RWPE1 (cell line): ENCODE measurements around the gene RRP15.

ENCODE experiments used
- CTCF ChIA-PET: fragments of 350-600 bp; sonication (Branson Sonifier 250); formaldehyde crosslinking; extraction: SDS; loops from one replicate; lab custom pipeline; 2021; lab: Yijun Ruan, JAX
- POLR2A ChIA-PET: fragments of 400-600 bp; formaldehyde crosslinking; extraction: SDS; loops from one replicate; lab custom pipeline; 2020; ENCODE audit warnings: antibody characterized with exemption; ENCODE audit not compliant: low non-redundant PET; lab: Yijun Ruan, JAX
- DNase-seq: peaks from one replicate; pipeline ENCODE4 v3.0.0; 2012; ENCODE audit warnings: low spot score
- H3K27ac ChIP-seq: fragments of 450-650 bp; 2 replicates; pipeline ENCODE4 v1.5.1; 2017
- CTCF ChIP-seq: fragments of 450-650 bp; conservative IDR thresholded peaks from 2 replicates; pipeline ENCODE4 v1.5.1; 2017; ENCODE audit warnings: low read depth, mild to moderate bottlenecking

Gene RRP15

DNA sequence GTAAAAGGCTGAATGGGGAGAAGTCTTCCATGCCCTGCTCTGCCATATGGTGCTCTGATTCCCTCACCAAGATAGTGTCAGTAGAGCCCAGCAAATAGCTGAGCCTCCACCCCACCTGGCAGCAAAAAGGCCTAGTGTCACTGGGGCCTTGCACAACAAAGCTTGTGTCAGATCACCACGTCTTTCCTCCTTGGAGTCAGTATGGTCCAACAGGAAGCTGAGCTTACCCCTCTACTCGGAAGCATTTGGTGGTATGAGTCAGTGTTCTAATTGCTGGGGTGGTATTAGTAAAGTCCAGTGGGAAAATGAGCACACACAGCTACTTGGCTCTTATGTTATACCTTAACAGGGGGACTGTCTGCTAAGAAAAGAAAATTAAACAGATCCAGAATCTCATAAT is 18.7 kb upstream of the RRP15 start:
- POLR2A ChIA-PET: no interaction called here
- CTCF ChIA-PET: no interaction called here

GRCh38 chr1:218272366-218272765 is 12.7 kb upstream of the RRP15 start:
- CTCF ChIA-PET: no interaction called here
- POLR2A ChIA-PET: no interaction called here
- TF ChIP-seq CTCF: no peak

More for the DNA sequence above, 18.7 kb upstream of the RRP15 start:
- H3K27ac ChIP-seq: no peak overlapping the region
- no peak for DNase-seq
- TF ChIP-seq CTCF: no peak

GRCh38 chr1:218273762-218274479 is 11.2 kb upstream of the RRP15 start:
- ChIA-PET CTCF (no interaction called here), POLR2A (no interaction called here)
- TF ChIP-seq CTCF: no peak
- no peak overlapping the region for H3K27ac ChIP-seq
- DNase-seq: no peak

More at GRCh38 chr1:218272366-218272765, 12.7 kb upstream of the RRP15 start:
- H3K27ac ChIP-seq: no peak overlapping the region
- DNase-seq: no peak

- ChIA-PET CTCF (interaction anchor here (0.5 kb wide), 1 partner anchor 1017 kb away, joined by 3 read pairs; no protein-coding TSS in a partner anchor), POLR2A (no interaction called here)
- no peak for DNase-seq
Measured at GRCh38 chr1:218274511-218274910, 10.6 kb upstream of the RRP15 start.

DNA sequence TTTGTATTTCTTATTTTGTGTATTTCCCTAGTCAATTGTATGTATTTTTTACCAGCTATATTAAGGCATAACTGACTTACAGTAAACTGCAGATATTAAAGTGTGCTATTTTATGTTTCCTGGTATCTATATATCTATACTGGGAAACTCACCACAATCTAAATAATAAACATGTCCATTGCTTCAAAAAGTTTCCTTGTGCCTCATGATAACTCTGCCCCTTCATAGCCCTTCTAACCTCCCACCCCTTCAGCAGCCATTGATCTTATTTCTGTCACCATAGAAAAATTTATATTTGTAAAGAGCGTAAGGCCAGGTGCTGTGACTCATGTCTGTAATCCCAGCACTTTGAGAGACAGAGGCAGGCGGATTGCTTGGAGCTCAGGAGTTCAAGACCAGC is 9.3 kb upstream of the RRP15 start:
- ChIA-PET CTCF (no interaction called here), POLR2A (no interaction called here)
- no peak overlapping the region for H3K27ac ChIP-seq
- no peak for TF ChIP-seq CTCF
- DNase-seq: no peak

More at GRCh38 chr1:218274511-218274910, 10.6 kb upstream of the RRP15 start:
- no peak for TF ChIP-seq CTCF
- no peak overlapping the region for H3K27ac ChIP-seq

GRCh38 chr1:218281285-218281684 is 3.8 kb upstream of the RRP15 start:
- DNase-seq: no peak
- no peak overlapping the region for H3K27ac ChIP-seq
- ChIA-PET POLR2A (no interaction called here), CTCF (no interaction called here)
- no peak for TF ChIP-seq CTCF
